ENCODE data around the gene TBC1D10A. TPM values are rescaled to one million over a fixed set of nuclear protein-coding genes. Genes with fewer than 3 reads are reported as not detected.
A peak's percentile ranks its signal among the peaks of the same experiment; 100 is the strongest.

The TBC1D10A gene
- total and polyA plus RNA-seq, 2 experiments from 2014 or later, result 15.7 to 39.9 TPM

DNA sequence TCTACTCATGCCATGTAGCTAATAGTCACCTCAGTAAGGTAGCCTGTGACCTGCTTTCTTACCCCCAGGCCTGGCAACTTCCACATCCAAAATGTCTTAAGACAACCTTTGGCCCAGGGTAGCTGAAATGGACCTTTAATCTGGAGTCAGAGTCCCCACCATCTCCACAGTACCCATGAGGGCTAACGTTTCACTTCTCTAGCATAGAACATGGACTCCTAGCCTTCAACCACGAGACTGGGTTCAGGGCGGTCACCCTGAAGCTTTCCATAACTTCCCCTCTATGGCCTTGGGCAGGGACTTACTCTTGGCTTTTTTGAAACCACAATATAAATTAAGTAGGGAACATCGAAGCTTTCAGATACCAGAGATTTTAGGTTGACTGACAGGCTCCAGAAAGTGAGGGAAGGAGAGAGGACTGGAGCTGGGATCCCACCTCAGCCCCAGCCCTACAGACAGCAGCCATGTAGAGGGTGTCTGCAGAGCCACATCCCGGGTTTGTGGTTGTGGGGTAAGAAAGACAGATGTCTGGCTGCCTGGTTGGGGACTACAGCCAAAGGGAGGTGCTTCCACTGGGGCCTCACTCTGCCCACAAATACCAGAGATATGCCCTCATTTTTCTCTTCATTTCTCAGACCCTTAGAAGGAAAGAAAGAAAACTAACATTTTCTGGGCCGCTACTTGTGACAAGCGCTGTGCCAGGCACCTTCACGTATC lies 2.6 kb downstream of the TBC1D10A start:
- no peak for TF ChIP-seq EZH2phosphoT487 (IDR thresholded peaks at IDR 0.05; ENCODE audit: low read depth, severe bottlenecking, unreplicated experiment)
- no peak for TF ChIP-seq EZH2 (IDR thresholded peaks at IDR 0.05; ENCODE audit: borderline replicate concordance)
- TF ChIP-seq CTCF (IDR thresholded peaks at IDR 0.05; ENCODE audit: poor library complexity), result no peak
- DNase-seq (ENCODE audit: low spot score), result no peak
- H4K20me1 ChIP-seq (ENCODE audit: insufficient read depth, poor library complexity, severe bottlenecking), result peaks cover 20% of the 10 kb centered on the region
- H3K79me2 ChIP-seq, result peaks cover 67% of the 10 kb centered on the region
- H3K4me1 ChIP-seq (ENCODE audit: insufficient read depth), result peaks cover 27% of the 10 kb centered on the region
- H3K36me3 ChIP-seq (replicated peaks; ENCODE audit: insufficient read depth, low read depth), result no peaks in the 10 kb centered on the region
- WGBS (ENCODE audit: low lambda C conversion rate, missing lambda C conversion rate), result 80% methylated on average over 8 of the region's 8 CpGs
- H3K27me3 ChIP-seq, result no peaks in the 10 kb centered on the region
- H3K9me3 ChIP-seq (ENCODE audit: low read depth), result no peaks in the 10 kb centered on the region
- no peak overlapping the region for H2AFZ ChIP-seq
- no peak overlapping the region for H3K4me3 ChIP-seq
- H3K27ac ChIP-seq, result peak overlapping the region; percentile 94
- H3K4me2 ChIP-seq, result peak overlapping the region; percentile 97
- no peaks in the 10 kb centered on the region for H3K9me2 ChIP-seq (replicated peaks; ENCODE audit: insufficient read depth)

GRCh38 chr22:30323246-30323645 lies 3.5 kb downstream of the TBC1D10A start:
- Histone ChIP-seq H3K36me3 (replicated peaks; ENCODE audit: insufficient read depth, low read depth) (no peaks in the 10 kb centered on the region), H3K27me3 (no peaks in the 10 kb centered on the region), H3K79me2 (peaks cover 77% of the 10 kb centered on the region), H3K4me1 (ENCODE audit: insufficient read depth) (peaks cover 23% of the 10 kb centered on the region), H3K27ac (no peak overlapping the region), H3K4me3 (no peak overlapping the region), H2AFZ (no peak overlapping the region), H3K9me2 (replicated peaks; ENCODE audit: insufficient read depth) (no peaks in the 10 kb centered on the region), H3K9me3 (ENCODE audit: low read depth) (no peaks in the 10 kb centered on the region), H3K4me2 (no peak overlapping the region), H4K20me1 (ENCODE audit: insufficient read depth, poor library complexity, severe bottlenecking) (peaks cover 24% of the 10 kb centered on the region)
- no peak for DNase-seq (ENCODE audit: low spot score)
- TF ChIP-seq CTCF (IDR thresholded peaks at IDR 0.05; ENCODE audit: poor library complexity) (no peak), EZH2phosphoT487 (IDR thresholded peaks at IDR 0.05; ENCODE audit: low read depth, severe bottlenecking, unreplicated experiment) (no peak), EZH2 (IDR thresholded peaks at IDR 0.05; ENCODE audit: borderline replicate concordance) (no peak)
- WGBS (ENCODE audit: low lambda C conversion rate, missing lambda C conversion rate), result 88% methylated on average over 3 of the region's 3 CpGs

- H3K9me3 ChIP-seq (ENCODE audit: low read depth), result no peaks in the 10 kb centered on the region
- peaks cover 95% of the 10 kb centered on the region for H3K79me2 ChIP-seq
- 92% methylated on average over 2 of the region's 2 CpGs for WGBS (ENCODE audit: low lambda C conversion rate, missing lambda C conversion rate)
- H3K4me3 ChIP-seq, result no peak overlapping the region
- no peaks in the 10 kb centered on the region for H3K27me3 ChIP-seq
- H3K4me1 ChIP-seq (ENCODE audit: insufficient read depth), result peaks cover 24% of the 10 kb centered on the region
- TF ChIP-seq EZH2phosphoT487 (IDR thresholded peaks at IDR 0.05; ENCODE audit: low read depth, severe bottlenecking, unreplicated experiment), result no peak
- TF ChIP-seq EZH2 (IDR thresholded peaks at IDR 0.05; ENCODE audit: borderline replicate concordance), result no peak
- no peak for TF ChIP-seq CTCF (IDR thresholded peaks at IDR 0.05; ENCODE audit: poor library complexity)
- no peak overlapping the region for H3K4me2 ChIP-seq
- H2AFZ ChIP-seq, result no peak overlapping the region
- no peaks in the 10 kb centered on the region for H3K36me3 ChIP-seq (replicated peaks; ENCODE audit: insufficient read depth, low read depth)
- H3K27ac ChIP-seq, result no peak overlapping the region
- DNase-seq (ENCODE audit: low spot score), result no peak
- H3K9me2 ChIP-seq (replicated peaks; ENCODE audit: insufficient read depth), result no peaks in the 10 kb centered on the region
- H4K20me1 ChIP-seq (ENCODE audit: insufficient read depth, poor library complexity, severe bottlenecking), result peaks cover 37% of the 10 kb centered on the region
Observed at GRCh38 chr22:30321461-30321860, 5.3 kb downstream of the TBC1D10A start.
